ENCODE results near the gene AKR1C1.

DNA sequence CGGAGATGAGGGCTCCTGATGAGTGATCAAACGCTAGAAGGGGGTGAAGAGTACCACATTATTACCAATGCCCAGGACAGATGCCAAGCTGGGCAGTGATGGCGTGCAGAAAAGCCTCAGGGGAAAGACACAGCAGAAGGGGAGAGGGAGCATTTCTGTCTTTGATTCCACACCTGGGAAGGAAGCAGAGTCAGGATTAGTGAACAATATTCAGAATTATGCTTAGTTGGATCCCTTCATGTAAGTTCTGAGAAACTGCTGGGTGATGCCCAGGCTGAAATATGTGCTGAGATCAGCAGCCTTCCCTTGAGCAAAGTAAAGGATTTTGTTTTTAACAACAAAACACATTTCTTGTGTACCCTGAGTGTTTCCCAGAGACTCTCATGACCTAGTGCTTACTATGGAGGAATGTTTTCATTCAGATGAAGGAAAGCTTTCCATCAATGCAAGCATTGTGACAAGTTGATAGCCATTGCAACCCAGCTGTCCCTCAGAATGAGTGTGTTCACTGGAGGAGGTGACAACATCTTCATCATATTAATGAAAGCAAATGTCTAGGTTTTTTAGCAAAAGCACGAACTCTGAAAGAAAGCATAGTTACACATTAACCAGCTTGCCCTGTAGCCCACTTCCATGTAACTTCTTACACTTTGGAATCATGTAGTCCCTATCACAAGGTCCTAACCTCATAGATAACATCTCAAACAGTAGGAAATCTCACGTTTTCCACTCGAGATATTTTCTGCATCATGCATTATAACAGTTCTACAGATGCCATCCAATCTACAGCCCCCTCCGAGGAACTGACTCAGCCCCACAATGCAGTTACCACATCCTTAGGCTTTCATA lies 23.8 kb upstream of the AKR1C1 start:
- TF ChIP-seq, protein P1, sequence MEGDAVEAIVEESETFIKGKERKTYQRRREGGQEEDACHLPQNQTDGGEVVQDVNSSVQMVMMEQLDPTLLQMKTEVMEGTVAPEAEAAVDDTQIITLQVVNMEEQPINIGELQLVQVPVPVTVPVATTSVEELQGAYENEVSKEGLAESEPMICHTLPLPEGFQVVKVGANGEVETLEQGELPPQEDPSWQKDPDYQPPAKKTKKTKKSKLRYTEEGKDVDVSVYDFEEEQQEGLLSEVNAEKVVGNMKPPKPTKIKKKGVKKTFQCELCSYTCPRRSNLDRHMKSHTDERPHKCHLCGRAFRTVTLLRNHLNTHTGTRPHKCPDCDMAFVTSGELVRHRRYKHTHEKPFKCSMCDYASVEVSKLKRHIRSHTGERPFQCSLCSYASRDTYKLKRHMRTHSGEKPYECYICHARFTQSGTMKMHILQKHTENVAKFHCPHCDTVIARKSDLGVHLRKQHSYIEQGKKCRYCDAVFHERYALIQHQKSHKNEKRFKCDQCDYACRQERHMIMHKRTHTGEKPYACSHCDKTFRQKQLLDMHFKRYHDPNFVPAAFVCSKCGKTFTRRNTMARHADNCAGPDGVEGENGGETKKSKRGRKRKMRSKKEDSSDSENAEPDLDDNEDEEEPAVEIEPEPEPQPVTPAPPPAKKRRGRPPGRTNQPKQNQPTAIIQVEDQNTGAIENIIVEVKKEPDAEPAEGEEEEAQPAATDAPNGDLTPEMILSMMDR (IDR thresholded peaks at IDR 0.05; ENCODE audit: low read length): no peak
- TF ChIP-seq EZH2 (IDR thresholded peaks at IDR 0.05; ENCODE audit: borderline replicate concordance, low read length): no peak

Data from OCI-LY1 (cell line).